Immature natural killer cell (primary cell): ENCODE results near the gene PMP22. TPM values are rescaled to one million over a fixed set of nuclear protein-coding genes. Genes with fewer than 3 reads are reported as not detected.

Experiments
- DNase-seq, 3 donors: peaks; one replicate each; pipeline ENCODE4 v3.0.0; 2022; ENCODE audit warnings: mixed read lengths in 1 of 3
- H3K27ac Mint-ChIP-seq, 6 donors: one replicate each; pipeline ENCODE4 v1.8.0; 2020; ENCODE audit warnings: mixed read lengths in 6 of 6, mild to moderate bottlenecking in 5 of 6, inconsistent platforms in 4 of 6, moderate library complexity in 3 of 6
- H3K27me3 Mint-ChIP-seq, 3 donors: one replicate each; pipeline ENCODE4 v1.8.0; 2020 to 2021; ENCODE audit warnings: low read depth in 3 of 3, mild to moderate bottlenecking in 3 of 3, mixed read lengths in 3 of 3, moderate library complexity in 3 of 3, inconsistent platforms in 1 of 3
- H3K36me3 Mint-ChIP-seq, 3 donors: one replicate each; pipeline ENCODE4 v1.8.0; 2020; ENCODE audit warnings: mixed read lengths in 3 of 3, inconsistent platforms in 2 of 3, mild to moderate bottlenecking in 2 of 3
- H3K4me1 Mint-ChIP-seq, 2 donors: one replicate each; pipeline ENCODE4 v1.8.0; 2020; ENCODE audit warnings: inconsistent platforms in 2 of 2, mild to moderate bottlenecking in 2 of 2, mixed read lengths in 2 of 2, moderate library complexity in 1 of 2
- H3K4me3 Mint-ChIP-seq, 5 donors: one replicate each; pipeline ENCODE4 v1.8.0; 2020; ENCODE audit warnings: mild to moderate bottlenecking in 5 of 5, mixed read lengths in 5 of 5, inconsistent platforms in 3 of 5, moderate library complexity in 3 of 5
- H3K9me3 Mint-ChIP-seq, 6 donors: one replicate each; pipeline ENCODE4 v1.8.0; 2020; ENCODE audit warnings: mild to moderate bottlenecking in 6 of 6, mixed read lengths in 6 of 6, inconsistent platforms in 4 of 6, moderate library complexity in 3 of 6
- polyA plus RNA-seq, 3 donors: library from polyadenylated mRNA; unstranded; fragments of 300-500 nt; fragmentation: Illumina TruSeq; gene quantifications; one replicate each; pipeline ENCODE4 v1.2.3, GENCODE V29; 2021

The PMP22 gene
- under 1 TPM in 1 of 3 donors, not detected in 2; 0.38 TPM for polyA plus RNA-seq

GRCh38 chr17:15265131-15265530, at the start of gene PMP22:
PMP22 (minus strand) TSS chr17:15265326; CDS start chr17:15260727, 4,599 bp downstream.
- no peaks in the 10 kb centered on the region for H3K36me3 Mint-ChIP-seq
- H3K27me3 Mint-ChIP-seq: peaks cover 11 to 20% (median 12%) of the 10 kb centered on the region in 3 donors
- no peaks in the 10 kb centered on the region for H3K9me3 Mint-ChIP-seq
- DNase-seq: no peak
- peaks cover 4 to 5% of the 10 kb centered on the region in 2 donors for H3K4me1 Mint-ChIP-seq
- H3K4me3 Mint-ChIP-seq: no peak within 1 kb of the TSS
- no peak within 1 kb of the TSS for H3K27ac Mint-ChIP-seq

- Mint-ChIP-seq H3K27me3 (peaks cover 1 to 6% (median 2%) of the 10 kb centered on the region in 3 donors), H3K36me3 (no peaks in the 10 kb centered on the region), H3K4me1 (no peaks in the 10 kb centered on the region), H3K9me3 (no peaks in the 10 kb centered on the region), H3K27ac (no peak overlapping the region), H3K4me3 (no peak overlapping the region)
- no peak for DNase-seq
Observed at GRCh38 chr17:15311996-15312395, 46.9 kb upstream of the PMP22 start.

DNA sequence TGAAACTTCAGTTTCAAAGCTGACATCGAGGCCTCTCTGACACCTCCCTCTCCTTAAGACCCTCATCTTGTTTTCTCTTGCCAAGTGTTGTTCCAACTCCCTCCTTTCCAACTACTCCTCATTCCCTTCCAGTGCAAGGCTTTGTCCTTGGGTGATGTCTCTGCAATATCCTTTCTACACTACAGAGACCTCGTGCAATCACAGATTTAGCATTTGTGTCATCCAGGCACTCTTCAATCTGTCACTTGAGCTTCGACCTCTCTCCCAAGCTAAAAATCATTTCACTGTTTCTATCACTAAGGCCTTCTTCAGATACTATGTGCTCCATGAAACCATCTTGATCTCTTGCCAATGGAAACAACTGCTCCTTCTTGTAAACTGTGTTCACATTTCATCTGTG, 44.7 kb upstream of the PMP22 start:
- H3K4me3 Mint-ChIP-seq: no peak overlapping the region
- H3K9me3 Mint-ChIP-seq: no peaks in the 10 kb centered on the region
- H3K27me3 Mint-ChIP-seq: peaks cover 2 to 3% (median 2%) of the 10 kb centered on the region in 3 donors
- H3K36me3 Mint-ChIP-seq: no peaks in the 10 kb centered on the region
- H3K27ac Mint-ChIP-seq: no peak overlapping the region
- H3K4me1 Mint-ChIP-seq: no peaks in the 10 kb centered on the region
- no peak for DNase-seq

GRCh38 chr17:15309236-15309635, 44.1 kb upstream of the PMP22 start:
- Mint-ChIP-seq H3K4me3 (no peak overlapping the region), H3K36me3 (no peaks in the 10 kb centered on the region)

GRCh38 chr17:15308758-15309157, 43.6 kb upstream of the PMP22 start:
- DNase-seq: no peak
- no peak overlapping the region for H3K27ac Mint-ChIP-seq
- no peaks in the 10 kb centered on the region for H3K4me1 Mint-ChIP-seq
- peaks cover 2 to 3% (median 3%) of the 10 kb centered on the region in 3 donors for H3K27me3 Mint-ChIP-seq
- H3K4me3 Mint-ChIP-seq: no peak overlapping the region
- H3K36me3 Mint-ChIP-seq: no peaks in the 10 kb centered on the region
- no peaks in the 10 kb centered on the region for H3K9me3 Mint-ChIP-seq

More at GRCh38 chr17:15309236-15309635, 44.1 kb upstream of the PMP22 start:
- Mint-ChIP-seq H3K27me3 (peaks cover 2 to 3% (median 3%) of the 10 kb centered on the region in 3 donors), H3K27ac (no peak overlapping the region), H3K9me3 (no peaks in the 10 kb centered on the region), H3K4me1 (no peaks in the 10 kb centered on the region)
- DNase-seq: no peak

DNA sequence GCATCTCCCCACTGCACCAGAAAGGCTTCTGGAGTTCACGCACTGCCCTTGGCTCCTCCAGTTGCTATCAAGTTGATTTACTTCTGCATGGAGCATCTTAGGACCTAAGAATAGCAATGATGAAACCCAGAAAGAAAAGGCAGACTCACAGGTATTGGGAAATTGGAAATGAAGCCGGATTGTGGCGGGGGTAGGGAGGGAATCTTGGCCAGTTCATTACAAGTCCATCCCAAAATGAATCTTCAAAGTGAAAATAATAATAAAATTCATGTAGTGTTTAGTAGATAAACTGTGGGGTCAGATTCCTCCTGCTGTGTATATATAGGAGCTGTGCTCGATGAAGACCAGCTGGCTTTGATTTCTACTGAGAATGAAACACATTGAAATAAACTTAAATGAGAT, 42.6 kb upstream of the PMP22 start:
- H3K4me3 Mint-ChIP-seq: no peak overlapping the region
- no peaks in the 10 kb centered on the region for H3K36me3 Mint-ChIP-seq

DNA sequence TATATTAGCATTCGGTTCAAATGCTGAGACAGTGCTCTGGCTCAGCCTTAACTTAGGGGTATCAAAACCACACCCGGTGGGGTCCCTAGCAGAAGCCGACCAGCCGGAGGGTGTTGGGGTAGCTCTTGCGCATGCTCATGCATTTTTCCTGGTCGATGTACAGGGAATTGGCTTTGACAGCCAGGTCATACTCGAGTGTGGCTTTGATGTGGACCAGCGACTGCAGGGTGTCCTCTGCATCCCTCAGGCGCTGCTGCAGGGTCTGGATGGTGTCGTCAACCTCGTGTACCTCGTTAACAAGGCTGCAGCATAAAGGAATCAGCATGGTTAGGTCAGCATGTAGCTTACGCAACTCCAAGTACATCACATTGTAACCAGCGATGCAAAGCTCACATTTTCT, 38.7 kb upstream of the PMP22 start:
- H3K27ac Mint-ChIP-seq: no peak overlapping the region
- H3K4me1 Mint-ChIP-seq: no peaks in the 10 kb centered on the region
- H3K9me3 Mint-ChIP-seq: peaks cover 0 to 2% (median 0%) of the 10 kb centered on the region in 6 donors
- H3K36me3 Mint-ChIP-seq: no peaks in the 10 kb centered on the region
- H3K4me3 Mint-ChIP-seq: no peak overlapping the region
- DNase-seq: no peak
- peaks cover 0 to 5% (median 4%) of the 10 kb centered on the region in 3 donors for H3K27me3 Mint-ChIP-seq

More for the DNA sequence above, 42.6 kb upstream of the PMP22 start:
- Mint-ChIP-seq H3K9me3 (no peaks in the 10 kb centered on the region), H3K4me1 (no peaks in the 10 kb centered on the region), H3K27me3 (peaks cover 0 to 5% (median 3%) of the 10 kb centered on the region in 3 donors), H3K27ac (no peak overlapping the region)
- DNase-seq: no peak

DNA sequence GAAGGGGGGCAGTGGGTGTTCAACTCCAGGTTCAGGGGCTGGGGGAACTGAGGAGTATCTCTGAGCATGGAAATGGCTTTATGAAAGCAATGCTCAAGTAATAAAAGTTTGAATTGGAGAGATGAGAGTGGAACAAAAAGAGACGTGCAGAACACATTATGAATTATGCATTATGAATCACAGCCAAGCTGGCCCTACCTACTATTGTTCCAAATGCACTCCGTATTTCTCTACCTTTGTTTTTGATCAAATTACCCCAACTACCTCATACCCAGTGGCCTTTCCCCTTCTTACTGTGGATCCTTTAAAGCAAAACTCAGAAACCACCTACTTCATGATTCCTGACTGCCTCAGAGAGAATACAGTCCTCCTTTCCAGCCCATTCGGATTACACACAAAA, 38.1 kb upstream of the PMP22 start:
- Mint-ChIP-seq H3K4me1 (no peaks in the 10 kb centered on the region), H3K27me3 (peaks cover 0 to 5% (median 4%) of the 10 kb centered on the region in 3 donors), H3K9me3 (peaks cover 0 to 2% (median 0%) of the 10 kb centered on the region in 6 donors), H3K4me3 (no peak overlapping the region), H3K36me3 (no peaks in the 10 kb centered on the region), H3K27ac (no peak overlapping the region)
- DNase-seq: no peak

- Mint-ChIP-seq H3K27ac (no peak overlapping the region), H3K9me3 (peaks cover 0 to 2% (median 0%) of the 10 kb centered on the region in 6 donors)
Observed at GRCh38 chr17:15301845-15302244, 36.7 kb upstream of the PMP22 start.

GRCh38 chr17:15298176-15298575, 33.0 kb upstream of the PMP22 start:
- H3K4me1 Mint-ChIP-seq: no peaks in the 10 kb centered on the region
- no peaks in the 10 kb centered on the region for H3K36me3 Mint-ChIP-seq
- no peak overlapping the region for H3K4me3 Mint-ChIP-seq
- peaks cover 0 to 2% (median 0%) of the 10 kb centered on the region in 6 donors for H3K9me3 Mint-ChIP-seq
- DNase-seq: no peak
- no peak overlapping the region for H3K27ac Mint-ChIP-seq
- H3K27me3 Mint-ChIP-seq: peaks cover 0 to 8% (median 2%) of the 10 kb centered on the region in 3 donors

More at GRCh38 chr17:15301845-15302244, 36.7 kb upstream of the PMP22 start:
- Mint-ChIP-seq H3K27me3 (peaks cover 0 to 5% (median 4%) of the 10 kb centered on the region in 3 donors), H3K36me3 (no peaks in the 10 kb centered on the region), H3K4me1 (no peaks in the 10 kb centered on the region), H3K4me3 (no peak overlapping the region)
- no peak for DNase-seq

- H3K27me3 Mint-ChIP-seq: peaks cover 1 to 12% (median 4%) of the 10 kb centered on the region in 3 donors
- no peaks in the 10 kb centered on the region for H3K36me3 Mint-ChIP-seq
- no peak overlapping the region for H3K4me3 Mint-ChIP-seq
Observed at GRCh38 chr17:15293558-15293957, 28.4 kb upstream of the PMP22 start.

GRCh38 chr17:15291674-15292361, 26.7 kb upstream of the PMP22 start:
- Mint-ChIP-seq H3K36me3 (no peaks in the 10 kb centered on the region), H3K27ac (no peak overlapping the region), H3K4me3 (no peak overlapping the region), H3K4me1 (no peaks in the 10 kb centered on the region), H3K27me3 (peaks cover 1 to 14% (median 4%) of the 10 kb centered on the region in 3 donors), H3K9me3 (peaks cover 0 to 3% (median 0%) of the 10 kb centered on the region in 6 donors)
- DNase-seq: no peak

More at GRCh38 chr17:15293558-15293957, 28.4 kb upstream of the PMP22 start:
- H3K27ac Mint-ChIP-seq: no peak overlapping the region
- H3K9me3 Mint-ChIP-seq: no peaks in the 10 kb centered on the region
- DNase-seq: no peak
- H3K4me1 Mint-ChIP-seq: no peaks in the 10 kb centered on the region

GRCh38 chr17:15290605-15291004, 25.5 kb upstream of the PMP22 start:
- H3K9me3 Mint-ChIP-seq: peaks cover 0 to 3% (median 0%) of the 10 kb centered on the region in 6 donors
- no peaks in the 10 kb centered on the region for H3K36me3 Mint-ChIP-seq
- no peak for DNase-seq
- no peak overlapping the region for H3K27ac Mint-ChIP-seq
- no peak overlapping the region for H3K4me3 Mint-ChIP-seq
- H3K4me1 Mint-ChIP-seq: no peaks in the 10 kb centered on the region
- H3K27me3 Mint-ChIP-seq: peaks cover 1 to 14% (median 4%) of the 10 kb centered on the region in 3 donors

GRCh38 chr17:15289285-15290183, 24.4 kb upstream of the PMP22 start:
- Mint-ChIP-seq H3K27me3 (peaks cover 1 to 14% (median 4%) of the 10 kb centered on the region in 3 donors), H3K9me3 (peaks cover 0 to 3% (median 0%) of the 10 kb centered on the region in 6 donors), H3K4me1 (no peaks in the 10 kb centered on the region), H3K27ac (no peak overlapping the region), H3K4me3 (no peak overlapping the region), H3K36me3 (no peaks in the 10 kb centered on the region)
- no peak for DNase-seq
